DOHH2 (cell line): ENCODE measurements around the gene USP46.

Experiments used
- EZH2phosphoT487 ChIP-seq: fragments of 200-600 bp; sonication (generic); IDR thresholded peaks from 2 replicates; pipeline ENCODE4 v1.6.1; 2017; ENCODE audit warnings: borderline replicate concordance, mild to moderate bottlenecking, antibody characterized with exemption, low read length, moderate library complexity, mixed read lengths
- TF ChIP-seq, protein P1 (sequence below): fragments of 200-600 bp; sonication (generic); IDR thresholded peaks from one replicate; pipeline ENCODE4 v1.5.1; 2014; ENCODE audit warnings: antibody characterized with exemption, mild to moderate bottlenecking, low read depth, low read length; ENCODE audit not compliant: poor library complexity, severe bottlenecking

DNA sequence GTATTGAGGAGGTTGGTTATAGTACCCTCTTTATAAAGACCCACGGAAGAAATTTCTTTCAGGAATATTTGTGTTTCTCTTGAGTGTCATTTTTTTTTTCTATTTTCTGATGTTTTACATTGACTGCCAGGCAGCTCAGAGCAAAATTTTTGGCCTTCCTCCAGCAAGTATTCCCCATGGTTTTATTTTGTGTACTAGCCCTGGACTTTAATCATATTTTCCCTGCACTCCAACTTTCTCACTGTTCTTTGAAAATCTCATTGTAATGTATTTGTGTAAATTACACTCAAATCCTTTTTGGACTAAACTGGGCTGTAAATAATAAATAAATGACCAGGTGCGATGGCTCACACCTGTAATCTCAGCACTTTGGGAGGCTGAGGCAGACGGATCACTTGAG is 45.6 kb upstream of the USP46 start:
- TF ChIP-seq, protein P1, sequence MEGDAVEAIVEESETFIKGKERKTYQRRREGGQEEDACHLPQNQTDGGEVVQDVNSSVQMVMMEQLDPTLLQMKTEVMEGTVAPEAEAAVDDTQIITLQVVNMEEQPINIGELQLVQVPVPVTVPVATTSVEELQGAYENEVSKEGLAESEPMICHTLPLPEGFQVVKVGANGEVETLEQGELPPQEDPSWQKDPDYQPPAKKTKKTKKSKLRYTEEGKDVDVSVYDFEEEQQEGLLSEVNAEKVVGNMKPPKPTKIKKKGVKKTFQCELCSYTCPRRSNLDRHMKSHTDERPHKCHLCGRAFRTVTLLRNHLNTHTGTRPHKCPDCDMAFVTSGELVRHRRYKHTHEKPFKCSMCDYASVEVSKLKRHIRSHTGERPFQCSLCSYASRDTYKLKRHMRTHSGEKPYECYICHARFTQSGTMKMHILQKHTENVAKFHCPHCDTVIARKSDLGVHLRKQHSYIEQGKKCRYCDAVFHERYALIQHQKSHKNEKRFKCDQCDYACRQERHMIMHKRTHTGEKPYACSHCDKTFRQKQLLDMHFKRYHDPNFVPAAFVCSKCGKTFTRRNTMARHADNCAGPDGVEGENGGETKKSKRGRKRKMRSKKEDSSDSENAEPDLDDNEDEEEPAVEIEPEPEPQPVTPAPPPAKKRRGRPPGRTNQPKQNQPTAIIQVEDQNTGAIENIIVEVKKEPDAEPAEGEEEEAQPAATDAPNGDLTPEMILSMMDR, result no peak
- TF ChIP-seq EZH2phosphoT487, result no peak
